SK-N-SH (cell line): ENCODE data around the gene HDGFL3.
"Not testable (repeated sequence)": the region's sequence is repeated elsewhere in the genome, so short reads cannot be mapped to it uniquely, and the experiment has no call there.

Experiments
- NRF1 ChIP-seq: IDR thresholded peaks from 2 replicates; pipeline ENCODE4 v1.6.1; 2012; ENCODE audit warnings: low read depth, mild to moderate bottlenecking, low read length
- SMC3 ChIP-seq: IDR thresholded peaks from 2 replicates; pipeline ENCODE4 v1.6.1; 2012; ENCODE audit warnings: low read depth, low read length, improper control_type of control experiment
- TF ChIP-seq, protein P1 (sequence below): IDR thresholded peaks from 2 replicates; pipeline ENCODE4; 2012
- TF ChIP-seq, protein P2 (sequence below): fragments of 200-600 bp; sonication (generic); IDR thresholded peaks from 2 replicates; pipeline ENCODE4 v1.6.1; 2017; ENCODE audit warnings: antibody characterized with exemption, mild to moderate bottlenecking, moderate library complexity

DNA sequence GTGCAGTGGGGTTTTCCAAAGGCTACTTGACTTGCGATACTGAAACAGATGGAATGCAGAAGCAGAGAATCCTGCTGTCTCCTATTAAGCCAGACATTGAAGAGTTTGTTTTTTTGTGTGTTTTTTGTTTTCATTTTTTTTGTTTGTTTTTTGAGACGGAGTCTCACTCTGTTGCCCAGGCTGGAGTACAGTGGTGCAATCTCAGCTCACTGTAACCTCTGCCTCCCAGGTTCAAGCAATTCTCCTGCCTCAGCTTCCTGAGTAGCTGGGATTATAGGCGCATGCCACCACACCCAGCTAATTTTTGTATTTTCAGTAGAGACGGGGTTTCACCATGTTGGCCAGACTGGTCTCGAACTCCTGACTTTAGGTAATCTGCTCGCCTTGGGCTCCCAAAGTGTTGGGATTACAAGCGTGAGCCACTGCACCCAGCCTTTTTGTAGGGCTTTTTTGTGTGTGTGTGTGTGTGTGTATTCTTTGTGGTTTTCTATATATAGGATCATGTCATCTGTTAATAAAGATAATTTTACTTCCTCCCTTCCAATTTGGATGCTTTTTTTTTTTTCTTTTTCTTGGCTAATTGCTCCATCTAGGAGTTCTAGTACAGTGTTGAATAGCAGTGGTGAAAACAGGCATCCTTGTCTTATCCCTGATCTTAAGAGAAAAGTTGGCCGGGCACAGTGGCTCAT, 121.6 kb downstream of the HDGFL3 start:
- TF ChIP-seq, protein P1, sequence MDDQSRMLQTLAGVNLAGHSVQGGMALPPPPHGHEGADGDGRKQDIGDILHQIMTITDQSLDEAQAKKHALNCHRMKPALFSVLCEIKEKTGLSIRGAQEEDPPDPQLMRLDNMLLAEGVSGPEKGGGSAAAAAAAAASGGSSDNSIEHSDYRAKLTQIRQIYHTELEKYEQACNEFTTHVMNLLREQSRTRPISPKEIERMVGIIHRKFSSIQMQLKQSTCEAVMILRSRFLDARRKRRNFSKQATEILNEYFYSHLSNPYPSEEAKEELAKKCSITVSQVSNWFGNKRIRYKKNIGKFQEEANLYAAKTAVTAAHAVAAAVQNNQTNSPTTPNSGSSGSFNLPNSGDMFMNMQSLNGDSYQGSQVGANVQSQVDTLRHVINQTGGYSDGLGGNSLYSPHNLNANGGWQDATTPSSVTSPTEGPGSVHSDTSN = not testable (repeated sequence)
- TF ChIP-seq, protein P2, sequence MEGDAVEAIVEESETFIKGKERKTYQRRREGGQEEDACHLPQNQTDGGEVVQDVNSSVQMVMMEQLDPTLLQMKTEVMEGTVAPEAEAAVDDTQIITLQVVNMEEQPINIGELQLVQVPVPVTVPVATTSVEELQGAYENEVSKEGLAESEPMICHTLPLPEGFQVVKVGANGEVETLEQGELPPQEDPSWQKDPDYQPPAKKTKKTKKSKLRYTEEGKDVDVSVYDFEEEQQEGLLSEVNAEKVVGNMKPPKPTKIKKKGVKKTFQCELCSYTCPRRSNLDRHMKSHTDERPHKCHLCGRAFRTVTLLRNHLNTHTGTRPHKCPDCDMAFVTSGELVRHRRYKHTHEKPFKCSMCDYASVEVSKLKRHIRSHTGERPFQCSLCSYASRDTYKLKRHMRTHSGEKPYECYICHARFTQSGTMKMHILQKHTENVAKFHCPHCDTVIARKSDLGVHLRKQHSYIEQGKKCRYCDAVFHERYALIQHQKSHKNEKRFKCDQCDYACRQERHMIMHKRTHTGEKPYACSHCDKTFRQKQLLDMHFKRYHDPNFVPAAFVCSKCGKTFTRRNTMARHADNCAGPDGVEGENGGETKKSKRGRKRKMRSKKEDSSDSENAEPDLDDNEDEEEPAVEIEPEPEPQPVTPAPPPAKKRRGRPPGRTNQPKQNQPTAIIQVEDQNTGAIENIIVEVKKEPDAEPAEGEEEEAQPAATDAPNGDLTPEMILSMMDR = not testable (repeated sequence)
- TF ChIP-seq NRF1, SMC3: not testable (repeated sequence)
